Measurements from ENCODE around the gene C12orf56. TPM values are rescaled to one million over a fixed set of nuclear protein-coding genes. Genes with fewer than 3 reads are reported as not detected.

Gene C12orf56
- total RNA-seq, 4 donors from 2014 or later = 0.11 TPM; not detected in 3

GRCh38 chr12:64229240-64229639, 161.3 kb downstream of the C12orf56 start:
- Histone ChIP-seq H3K9me3 (no peaks in the 10 kb centered on the region), H3K4me3 (no peak overlapping the region), H3K27ac (replicated peaks in 1 of 4) (no peak overlapping the region), H3K36me3 (no peaks in the 10 kb centered on the region), H3K4me1 (no peaks in the 10 kb centered on the region), H3K27me3 (no peaks in the 10 kb centered on the region)
- DNase-seq (ENCODE audit: extremely low spot score) = no peak
- 62% methylated on average over 4 of the region's 4 CpGs for WGBS
- no peak for TF ChIP-seq EP300 (IDR thresholded peaks at IDR 0.05)
- no peak for TF ChIP-seq POLR2AphosphoS5 (IDR thresholded peaks at IDR 0.05)
- TF ChIP-seq POLR2A (IDR thresholded peaks at IDR 0.05; ENCODE audit: low read depth) = no peak
- TF ChIP-seq CTCF (IDR thresholded peaks at IDR 0.05) = no peak
- intact Hi-C loops (cut with DNase I) = no loop called here

DNA sequence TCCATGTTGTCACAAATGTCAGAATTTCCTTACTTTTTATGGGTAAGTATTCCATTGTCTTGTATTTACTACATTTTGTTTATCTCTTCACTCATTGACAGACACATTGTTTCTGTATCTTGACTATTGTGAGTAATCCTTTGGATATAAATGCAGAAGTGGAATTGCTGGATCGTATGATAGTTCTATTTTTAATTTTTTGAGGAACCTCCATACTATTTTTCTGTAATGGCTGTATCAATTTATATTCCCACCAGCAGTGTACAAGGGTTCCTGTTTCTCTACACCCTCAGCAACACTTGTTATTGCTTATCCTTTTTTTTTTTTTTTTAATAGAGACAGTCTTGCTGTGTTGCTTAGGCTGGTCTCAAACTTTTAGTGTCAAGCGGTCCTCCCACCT, 164.9 kb downstream of the C12orf56 start:
- Histone ChIP-seq H3K9me3 (no peaks in the 10 kb centered on the region), H3K36me3 (no peaks in the 10 kb centered on the region), H3K27me3 (no peaks in the 10 kb centered on the region), H3K4me1 (peaks cover 6 to 14% (median 7%) of the 10 kb centered on the region in 4 donors), H3K27ac (replicated peaks in 1 of 4) (no peak overlapping the region), H3K4me3 (no peak overlapping the region)
- TF ChIP-seq POLR2A (IDR thresholded peaks at IDR 0.05; ENCODE audit: low read depth) (no peak), EP300 (IDR thresholded peaks at IDR 0.05) (no peak), POLR2AphosphoS5 (IDR thresholded peaks at IDR 0.05) (no peak)
- DNase-seq (ENCODE audit: extremely low spot score) = no peak
- 32% methylated on average over 2 of the region's 2 CpGs for WGBS
- intact Hi-C loops (cut with DNase I) = no loop called here

GRCh38 chr12:64222009-64222765, 168.4 kb downstream of the C12orf56 start, which contains the start of gene KICS2:
Gene KICS2, minus strand, starts transcription at chr12:64222296. Its CDS starts 59 bp downstream, at chr12:64222237.
- H3K4me1 ChIP-seq = peaks cover 6 to 14% (median 7%) of the 10 kb centered on the region in 4 donors
- H3K9me3 ChIP-seq = no peaks in the 10 kb centered on the region
- H3K36me3 ChIP-seq = no peaks in the 10 kb centered on the region
- WGBS = under 1% methylated on average over 38 of the region's 56 CpGs
- peak; percentile 98 for DNase-seq (ENCODE audit: extremely low spot score)
- H3K4me3 ChIP-seq = peak within 1 kb of the TSS; percentile 72 to 93 (median 85)
- intact Hi-C loops (cut with DNase I) = loop anchor here (1.0 kb wide), 1 partner anchor 379 kb away; no protein-coding TSS in a partner anchor
- H3K27me3 ChIP-seq = no peaks in the 10 kb centered on the region
- H3K27ac ChIP-seq (replicated peaks in 1 of 4) = peak within 1 kb of the TSS; percentile 92 to 97 (median 94)
- peak in 2 of 3 experiments; percentile 2 to 7 for TF ChIP-seq CTCF (IDR thresholded peaks at IDR 0.05)
- no peak for TF ChIP-seq EP300 (IDR thresholded peaks at IDR 0.05)
- TF ChIP-seq POLR2A (IDR thresholded peaks at IDR 0.05; ENCODE audit: low read depth) = peak; percentile 92
- peak; percentile 94 to 98 for TF ChIP-seq POLR2AphosphoS5 (IDR thresholded peaks at IDR 0.05)

- Histone ChIP-seq H3K36me3 (no peaks in the 10 kb centered on the region), H3K4me3 (peak overlapping the region; percentile 72 to 93 (median 85)), H3K9me3 (no peaks in the 10 kb centered on the region), H3K27ac (replicated peaks in 1 of 4) (peak overlapping the region; percentile 92 to 97 (median 94)), H3K4me1 (peaks cover 6 to 14% (median 7%) of the 10 kb centered on the region in 4 donors), H3K27me3 (no peaks in the 10 kb centered on the region)
- peak; percentile 95 for DNase-seq (ENCODE audit: extremely low spot score)
- intact Hi-C loops (cut with DNase I) = loop anchor here (1.0 kb wide), 1 partner anchor 378 kb away; no protein-coding TSS in a partner anchor
- TF ChIP-seq CTCF (IDR thresholded peaks at IDR 0.05) = no peak
- no peak for TF ChIP-seq POLR2A (IDR thresholded peaks at IDR 0.05; ENCODE audit: low read depth)
- WGBS = under 1% methylated on average over 16 of the region's 16 CpGs
Measured at GRCh38 chr12:64221651-64222008, 168.9 kb downstream of the C12orf56 start.

GRCh38 chr12:64220046-64220445, 170.5 kb downstream of the C12orf56 start:
- WGBS = 92% methylated on average over 3 of the region's 3 CpGs
- no peak overlapping the region for H3K27ac ChIP-seq (replicated peaks in 1 of 4)
- no peaks in the 10 kb centered on the region for H3K9me3 ChIP-seq
- TF ChIP-seq POLR2AphosphoS5 (IDR thresholded peaks at IDR 0.05) = no peak
- TF ChIP-seq CTCF (IDR thresholded peaks at IDR 0.05) = no peak
- H3K36me3 ChIP-seq = peaks cover 0 to 6% (median 3%) of the 10 kb centered on the region in 4 donors
- no peaks in the 10 kb centered on the region for H3K27me3 ChIP-seq
- H3K4me1 ChIP-seq = peaks cover 6 to 14% (median 7%) of the 10 kb centered on the region in 4 donors
- no peak for DNase-seq (ENCODE audit: extremely low spot score)
- H3K4me3 ChIP-seq = no peak overlapping the region
- intact Hi-C loops (cut with DNase I) = no loop called here
